Stimulated activated naive B cell treated with anti-CD40 and anti-IgM and Interleukin-4, amounts not matched to agents 10 μg/mL and 1 μg/mL and 100 μg/mL, for 72 hours (primary cell): Measurements from ENCODE around the gene TMEM164.
"Not testable (repeated sequence)": the region's sequence is repeated elsewhere in the genome, so short reads cannot be mapped to it uniquely, and the experiment has no call there.

Source experiments
- ATAC-seq, 2 donors: fragments of 150-1000 bp; cut with Tn5 transposase; replicated peaks; 2 replicates each; pipeline ENCODE4 v1.10.0; 2021; ENCODE audit warnings: moderate library complexity in 1 of 2
- DNase-seq: peaks from one replicate; pipeline ENCODE4 v3.0.0; 2021
- H3K27ac Mint-ChIP-seq: one replicate; pipeline ENCODE4 v1.8.0; 2022; ENCODE audit warnings: mild to moderate bottlenecking, mixed read lengths
- H3K27me3 Mint-ChIP-seq, 2 donors: one replicate each; pipeline ENCODE4 v1.8.0; 2022; ENCODE audit warnings: mixed read lengths in 2 of 2
- H3K36me3 Mint-ChIP-seq, 2 donors: one replicate each; pipeline ENCODE4 v1.8.0; 2022; ENCODE audit warnings: mixed read lengths in 2 of 2, mild to moderate bottlenecking in 1 of 2
- H3K4me1 Mint-ChIP-seq, 2 donors: one replicate each; pipeline ENCODE4 v1.8.0; 2022; ENCODE audit warnings: mixed read lengths in 2 of 2, mild to moderate bottlenecking in 1 of 2
- H3K4me3 Mint-ChIP-seq, 2 donors: one replicate each; pipeline ENCODE4 v1.8.0; 2022; ENCODE audit warnings: mild to moderate bottlenecking in 2 of 2, mixed read lengths in 2 of 2, moderate library complexity in 1 of 2
- H3K9me3 Mint-ChIP-seq, 2 donors: one replicate each; pipeline ENCODE4 v1.8.0; 2022; ENCODE audit warnings: mixed read lengths in 2 of 2, mild to moderate bottlenecking in 1 of 2

TMEM164 gene

GRCh38 chrX:110002300-110003166 lies at the start of gene TMEM164:
Gene TMEM164 (plus strand): TSS chrX:110003114. CDS start chrX:110003775, 661 bp downstream.
- Mint-ChIP-seq H3K4me1 (peaks cover 25 to 44% of the 10 kb centered on the region in 2 donors), H3K27ac (peak within 1 kb of the TSS; percentile 96), H3K27me3 (peaks cover 0 to 7% of the 10 kb centered on the region in 2 donors), H3K36me3 (peaks cover 3 to 18% of the 10 kb centered on the region in 2 donors), H3K4me3 (peak within 1 kb of the TSS; percentile 94 to 99), H3K9me3 (peaks cover 0 to 6% of the 10 kb centered on the region in 2 donors)
- ATAC-seq (peak; percentile 71 to 82), DNase-seq (peak; percentile 67)

GRCh38 chrX:109954333-109954732 lies 48.6 kb upstream of the TMEM164 start:
- DNase-seq: no peak
- Mint-ChIP-seq H3K9me3 (no peaks in the 10 kb centered on the region), H3K27ac (peak overlapping the region; percentile 3), H3K4me1 (peaks cover 4 to 6% of the 10 kb centered on the region in 2 donors), H3K27me3 (no peaks in the 10 kb centered on the region), H3K4me3 (no peak overlapping the region), H3K36me3 (no peaks in the 10 kb centered on the region)
- ATAC-seq: no peak

GRCh38 chrX:109954955-109955354 lies 48.0 kb upstream of the TMEM164 start:
- H3K9me3 Mint-ChIP-seq: no peaks in the 10 kb centered on the region
- no peak overlapping the region for H3K4me3 Mint-ChIP-seq
- DNase-seq (no peak), ATAC-seq (no peak)
- peaks cover 4 to 6% of the 10 kb centered on the region in 2 donors for H3K4me1 Mint-ChIP-seq
- H3K36me3 Mint-ChIP-seq: no peaks in the 10 kb centered on the region
- H3K27me3 Mint-ChIP-seq: no peaks in the 10 kb centered on the region
- H3K27ac Mint-ChIP-seq: no peak overlapping the region

GRCh38 chrX:109958266-109958665 lies 44.6 kb upstream of the TMEM164 start:
- DNase-seq (no peak), ATAC-seq (no peak)
- Mint-ChIP-seq H3K4me1 (peaks cover 4 to 5% of the 10 kb centered on the region in 2 donors), H3K4me3 (no peak overlapping the region), H3K9me3 (no peaks in the 10 kb centered on the region), H3K36me3 (no peaks in the 10 kb centered on the region), H3K27ac (no peak overlapping the region), H3K27me3 (no peaks in the 10 kb centered on the region)

- Mint-ChIP-seq H3K4me3 (no peak overlapping the region), H3K9me3 (no peaks in the 10 kb centered on the region), H3K36me3 (no peaks in the 10 kb centered on the region), H3K27me3 (no peaks in the 10 kb centered on the region), H3K27ac (no peak overlapping the region), H3K4me1 (no peaks in the 10 kb centered on the region)
- DNase-seq (no peak), ATAC-seq (peak in 1 of 2 donors; percentile 48)
These were observed 43.5 kb upstream of the TMEM164 start for GRCh38 chrX:109959356-109959871.

- H3K27ac Mint-ChIP-seq: no peak overlapping the region
- no peaks in the 10 kb centered on the region for H3K9me3 Mint-ChIP-seq
- no peaks in the 10 kb centered on the region for H3K27me3 Mint-ChIP-seq
- no peak overlapping the region for H3K4me3 Mint-ChIP-seq
- no peaks in the 10 kb centered on the region for H3K36me3 Mint-ChIP-seq
- no peaks in the 10 kb centered on the region for H3K4me1 Mint-ChIP-seq
- ATAC-seq (no peak), DNase-seq (no peak)
These were observed 38.5 kb upstream of the TMEM164 start for GRCh38 chrX:109964390-109964789.

- Mint-ChIP-seq H3K27ac (no peak overlapping the region), H3K4me1 (no peaks in the 10 kb centered on the region), H3K27me3 (no peaks in the 10 kb centered on the region), H3K4me3 (no peak overlapping the region), H3K36me3 (no peaks in the 10 kb centered on the region), H3K9me3 (no peaks in the 10 kb centered on the region)
- DNase-seq: no peak
- no peak for ATAC-seq
These were observed 36.7 kb upstream of the TMEM164 start for GRCh38 chrX:109966246-109966645.

- Mint-ChIP-seq H3K27me3 (no peaks in the 10 kb centered on the region), H3K27ac (no peak overlapping the region), H3K36me3 (no peaks in the 10 kb centered on the region), H3K4me3 (no peak overlapping the region), H3K4me1 (no peaks in the 10 kb centered on the region), H3K9me3 (no peaks in the 10 kb centered on the region)
- DNase-seq (no peak), ATAC-seq (no peak)
These were observed 35.8 kb upstream of the TMEM164 start for GRCh38 chrX:109967156-109967555.

- DNase-seq, H3K27me3 Mint-ChIP-seq, H3K9me3 Mint-ChIP-seq, H3K36me3 Mint-ChIP-seq, H3K4me1 Mint-ChIP-seq, H3K27ac Mint-ChIP-seq, ATAC-seq, H3K4me3 Mint-ChIP-seq: not testable (repeated sequence)
These were observed 32.1 kb upstream of the TMEM164 start for GRCh38 chrX:109970841-109971240.

- Mint-ChIP-seq H3K27me3 (peaks cover 8 to 15% of the 10 kb centered on the region in 2 donors), H3K4me1 (no peaks in the 10 kb centered on the region), H3K4me3 (no peak overlapping the region), H3K9me3 (no peaks in the 10 kb centered on the region), H3K36me3 (no peaks in the 10 kb centered on the region), H3K27ac (no peak overlapping the region)
- no peak for DNase-seq
- no peak for ATAC-seq
These were observed 27.8 kb upstream of the TMEM164 start for GRCh38 chrX:109974906-109975655.

GRCh38 chrX:109985210-109985609 lies 17.7 kb upstream of the TMEM164 start:
- not testable (repeated sequence) for ATAC-seq

GRCh38 chrX:109987884-109988283 lies 15.0 kb upstream of the TMEM164 start:
- peaks cover 0 to 3% of the 10 kb centered on the region in 2 donors for H3K27me3 Mint-ChIP-seq

More at GRCh38 chrX:109985210-109985609, 17.7 kb upstream of the TMEM164 start:
- not testable (repeated sequence) for DNase-seq, H3K4me1 Mint-ChIP-seq, H3K27ac Mint-ChIP-seq, H3K27me3 Mint-ChIP-seq, H3K4me3 Mint-ChIP-seq, H3K36me3 Mint-ChIP-seq, H3K9me3 Mint-ChIP-seq

GRCh38 chrX:109990582-109991276 lies 12.2 kb upstream of the TMEM164 start:
- Mint-ChIP-seq H3K36me3 (no peaks in the 10 kb centered on the region), H3K4me3 (no peak overlapping the region), H3K27ac (no peak overlapping the region), H3K4me1 (peaks cover 0 to 2% of the 10 kb centered on the region in 2 donors), H3K27me3 (peaks cover 0 to 3% of the 10 kb centered on the region in 2 donors), H3K9me3 (no peaks in the 10 kb centered on the region)
- no peak for ATAC-seq
- no peak for DNase-seq

More at GRCh38 chrX:109987884-109988283, 15.0 kb upstream of the TMEM164 start:
- peaks cover 0 to 3% of the 10 kb centered on the region in 2 donors for H3K9me3 Mint-ChIP-seq
- peaks cover 0 to 2% of the 10 kb centered on the region in 2 donors for H3K4me1 Mint-ChIP-seq
- H3K4me3 Mint-ChIP-seq: no peak overlapping the region
- DNase-seq (no peak), ATAC-seq (no peak)
- H3K36me3 Mint-ChIP-seq: no peaks in the 10 kb centered on the region
- H3K27ac Mint-ChIP-seq: no peak overlapping the region

- DNase-seq: no peak
- Mint-ChIP-seq H3K9me3 (no peaks in the 10 kb centered on the region), H3K4me1 (peaks cover 0 to 2% of the 10 kb centered on the region in 2 donors), H3K27ac (no peak overlapping the region), H3K36me3 (no peaks in the 10 kb centered on the region), H3K27me3 (peaks cover 0 to 3% of the 10 kb centered on the region in 2 donors), H3K4me3 (no peak overlapping the region)
- ATAC-seq: no peak
These were observed 10.7 kb upstream of the TMEM164 start for GRCh38 chrX:109992203-109992602.
